HepG2 (cell line): Measurements from ENCODE around the gene ADGRD1. TPM values are rescaled to one million over a fixed set of nuclear protein-coding genes. Genes with fewer than 3 reads are reported as not detected.
"Not testable (repeated sequence)": the region's sequence is repeated elsewhere in the genome, so short reads cannot be mapped to it uniquely, and the experiment has no call there.

ENCODE experiments used
- ATAC-seq: fragments of 200-7000 bp; cut with Tn5 transposase; 3 replicates; pipeline ENCODE4 v1.9.1; 2020; ENCODE audit warnings: mild to moderate bottlenecking, moderate library complexity
- BruUV-seq: library from RNA; stranded (reverse); fragments of 400-500 nt; replicated peaks from 2 replicates; lab custom pipeline; 2021; lab: Mats Ljungman, UMichigan
- CTCF ChIA-PET: fragments of 300-600 bp; formaldehyde crosslinking; extraction: SDS; loops from one replicate; lab custom pipeline; 2021; ENCODE audit warnings: low total read pairs, inconsistent platforms, low intra/inter-chr PET ratio; lab: Yijun Ruan, JAX
- POLR2A ChIA-PET: fragments of 350-600 bp; sonication (Branson Sonifier 250); formaldehyde crosslinking; loops from one replicate; lab custom pipeline; 2020; ENCODE audit warnings: antibody characterized with exemption, inconsistent platforms; lab: Yijun Ruan, JAX
- DNase-seq: peaks from one replicate; pipeline ENCODE4 v3.0.0-alpha.2; 2015; ENCODE audit warnings: low spot score
- FAIRE-seq: peaks from 3 replicates; lab custom pipeline; 2011; peaks lifted over from hg19 to GRCh38; lab: Jason Lieb, UNC
- H2AFZ ChIP-seq: one replicate; pipeline ENCODE4 v1.6.1; 2011; ENCODE audit warnings: low read length, inconsistent platforms
- H3K27ac ChIP-seq: fragments of 300-600 bp; 3 replicates; pipeline ENCODE4 v1.8.0; 2011; ENCODE audit warnings: mixed run types, mild to moderate bottlenecking, mixed read lengths, low read length, inconsistent platforms; ENCODE audit not compliant: insufficient read depth; ENCODE audit errors: extremely low read length
- H3K27me3 ChIP-seq, 2 experiments: fragments of 200-600 bp in 1 of 2; 2 replicates in 1 of 2; 3 replicates in 1 of 2; pipeline versions ENCODE4 v1.6.0 to v1.8.0; 2011; ENCODE audit warnings: low read length in 2 of 2, mild to moderate bottlenecking in 2 of 2, moderate library complexity in 2 of 2, inconsistent platforms in 1 of 2; ENCODE audit not compliant: insufficient read depth in 2 of 2, control insufficient read depth in 1 of 2
- H3K36me3 ChIP-seq, 2 experiments: fragments of 200-600 bp in 1 of 2; replicated peaks in 1 of 2; 2 replicates in 1 of 2; 3 replicates in 1 of 2; pipeline versions ENCODE4 v1.5.1 to v1.8.0; 2011; ENCODE audit warnings: low read length in 2 of 2, inconsistent platforms in 1 of 2; ENCODE audit not compliant: insufficient read depth in 2 of 2, control insufficient read depth in 1 of 2
- H3K4me1 ChIP-seq: 2 replicates; pipeline ENCODE4 v1.5.1; 2012; ENCODE audit warnings: low read length, inconsistent platforms; ENCODE audit not compliant: insufficient read depth
- H3K4me2 ChIP-seq: 2 replicates; pipeline ENCODE4 v1.6.0; 2011; ENCODE audit warnings: low read depth, low read length, inconsistent platforms
- H3K4me3 ChIP-seq, 3 experiments: fragments of 200-600 bp in 1 of 3; sonication (generic), shearing (Covaris generic) in 1 of 3; replicated peaks in 1 of 3; 2 replicates each; pipeline ENCODE4 v1.5.1; 2011 to 2016; ENCODE audit warnings: low read length in 3 of 3, inconsistent platforms in 2 of 3, low read depth in 2 of 3, mild to moderate bottlenecking in 2 of 3, control low read depth in 1 of 3, mixed read lengths in 1 of 3; ENCODE audit not compliant: insufficient read depth in 1 of 3
- H3K79me2 ChIP-seq: one replicate; pipeline ENCODE4 v1.6.1; 2011; ENCODE audit warnings: low read length, inconsistent platforms; ENCODE audit not compliant: insufficient read depth
- H3K9ac ChIP-seq: 2 replicates; pipeline ENCODE4 v1.6.0; 2011; ENCODE audit warnings: mild to moderate bottlenecking, low read depth, low read length, inconsistent platforms; ENCODE audit not compliant: insufficient read depth
- H3K9me3 ChIP-seq: 2 replicates; pipeline ENCODE4 v1.5.1; 2012; ENCODE audit warnings: mild to moderate bottlenecking, low read length
- H4K20me1 ChIP-seq: 2 replicates; pipeline ENCODE4 v1.6.0; 2011; ENCODE audit warnings: inconsistent platforms, mild to moderate bottlenecking, low read length, moderate library complexity; ENCODE audit not compliant: insufficient read depth
- CTCF ChIP-seq: sonication (generic); formaldehyde crosslinking; IDR thresholded peaks from 2 replicates; pipeline ENCODE4 v1.5.0; 2020; ENCODE audit warnings: mild to moderate bottlenecking, missing genetic modification reagents, moderate library complexity
- ELF3 ChIP-seq: IDR thresholded peaks from 2 replicates; pipeline ENCODE4 v1.6.1; 2016; ENCODE audit warnings: missing genetic modification reagents, missing compliant biosample characterization
- EP300 ChIP-seq, 3 experiments: sonication (generic) in 1 of 3; formaldehyde crosslinking in 1 of 3; IDR thresholded peaks; 2 replicates each; pipeline versions ENCODE4 v1.5.1 to v1.6.1; 2011 to 2020; ENCODE audit warnings: low read depth in 2 of 3, low read length in 2 of 3, borderline replicate concordance in 1 of 3, improper control_type of control experiment in 1 of 3, mild to moderate bottlenecking in 1 of 3, missing genetic modification reagents in 1 of 3, moderate library complexity in 1 of 3
- FOXK2 ChIP-seq: fragments of 450-650 bp; IDR thresholded peaks from 2 replicates; pipeline ENCODE4 v1.6.1; 2016
- GATAD2A ChIP-seq: IDR thresholded peaks from 2 replicates; pipeline ENCODE4 v1.6.1; 2016
- IKZF5 ChIP-seq: IDR thresholded peaks from 2 replicates; pipeline ENCODE4 v1.6.1; 2018; ENCODE audit warnings: missing genetic modification reagents, mild to moderate bottlenecking, missing compliant biosample characterization
- MAX ChIP-seq: IDR thresholded peaks from 2 replicates; pipeline ENCODE4 v1.6.1; 2012; ENCODE audit warnings: inconsistent platforms
- NR2F1 ChIP-seq, 2 experiments: fragments of 450-650 bp in 1 of 2; formaldehyde crosslinking in 1 of 2; IDR thresholded peaks; 2 replicates each; pipeline versions ENCODE4 v1.5.0 to v1.6.1; 2016 to 2020; ENCODE audit warnings: mild to moderate bottlenecking in 1 of 2, missing compliant biosample characterization in 1 of 2, missing genetic modification reagents in 1 of 2, moderate library complexity in 1 of 2
- NR2F6 ChIP-seq, 2 experiments: IDR thresholded peaks; 2 replicates each; pipeline ENCODE4 v1.6.1; 2016; ENCODE audit warnings: antibody characterized with exemption in 1 of 2, mild to moderate bottlenecking in 1 of 2
- SOX13 ChIP-seq, 3 experiments: fragments of 450-650 bp in 1 of 3; sonication (generic) in 1 of 3; formaldehyde crosslinking in 1 of 3; IDR thresholded peaks in 2 of 3; conservative IDR thresholded peaks in 1 of 3; 2 replicates each; pipeline versions ENCODE4 v1.5.0 to v1.6.1; 2016 to 2020; ENCODE audit warnings: antibody characterized with exemption in 1 of 3, mild to moderate bottlenecking in 1 of 3, missing compliant biosample characterization in 1 of 3, missing genetic modification reagents in 1 of 3, moderate library complexity in 1 of 3
- SOX5 ChIP-seq: IDR thresholded peaks from 2 replicates; pipeline ENCODE4 v1.6.1; 2016; ENCODE audit warnings: borderline replicate concordance
- SOX6 ChIP-seq, 2 experiments: fragments of 450-650 bp in 1 of 2; sonication (generic) in 1 of 2; formaldehyde crosslinking in 1 of 2; IDR thresholded peaks; 2 replicates each; pipeline versions ENCODE4 v1.4.0 to v1.6.1; 2017 to 2020; ENCODE audit warnings: antibody characterized with exemption in 1 of 2, mild to moderate bottlenecking in 1 of 2, missing genetic modification reagents in 1 of 2
- SP5 ChIP-seq: IDR thresholded peaks from 2 replicates; pipeline ENCODE4 v1.6.1; 2016; ENCODE audit warnings: low read depth, borderline replicate concordance
- ZNF292 ChIP-seq: sonication (generic); formaldehyde crosslinking; IDR thresholded peaks from 2 replicates; pipeline ENCODE4 v1.8.1; 2022; ENCODE audit warnings: mild to moderate bottlenecking, low read depth, missing genetic modification reagents, borderline replicate concordance
- WGBS: methylation state at CpG from one replicate; pipeline ENCODE4 v1.1.6; 2017; ENCODE audit warnings: low lambda C conversion rate; 5-methylcytosine and 5-hydroxymethylcytosine counted together
- in situ Hi-C: cut with HindIII; loops from 2 replicates; pipeline ENCODE4 v1.10.0; 2017; ENCODE audit warnings: low pct_unique_long_range_greater_than_20kb; ENCODE audit not compliant: extremely low pct_ligation_motif_present
- intact Hi-C: fragments of 100-400 bp; cut with micrococcal nuclease; formaldehyde crosslinking; loops from one replicate; pipeline ENCODE4 v1.10.0; 2022; ENCODE audit not compliant: unreplicated experiment
- polyA plus RNA-seq, 8 experiments: library from polyadenylated mRNA; depleted of rRNA in 3 of 8; stranded (reverse) in 7 of 8; unstranded in 1 of 8; fragments of >200 nt; fragmentation: Illumina TruSeq in 4 of 8; extraction: Trizol in 4 of 8; gene quantifications; 2 replicates each; pipeline versions ENCODE4 v1.2.1 to v1.2.3, GENCODE V29; 2011 to 2016; ENCODE audit warnings: low read depth in 4 of 8, missing spikeins in 1 of 8, mixed read lengths in 1 of 8; ENCODE audit not compliant: insufficient read depth in 1 of 8
- total RNA-seq, 5 experiments: library from RNA; depleted of rRNA; stranded (reverse); fragments of >200 nt; fragmentation: Illumina TruSeq; extraction: Trizol; gene quantifications; 2 replicates each; pipeline ENCODE4 v1.2.3, GENCODE V29; 2016; ENCODE audit warnings: low read depth in 1 of 5

Gene ADGRD1
- total and polyA plus RNA-seq, 2 of the 13 experiments (the other 11 are each of a cell fraction or from before 2014, with no cell fraction given): 0.46 to 12.4 TPM

- H3K27me3 ChIP-seq; CTCF ChIA-PET; H2AFZ ChIP-seq; H4K20me1 ChIP-seq; BruUV-seq; H3K9me3 ChIP-seq; in situ Hi-C loops; H3K4me3 ChIP-seq; H3K79me2 ChIP-seq; intact Hi-C loops; H3K36me3 ChIP-seq; TF ChIP-seq SOX6 (IDR thresholded peaks at IDR 0.05); EP300 (CRISPR knock-in tag; IDR thresholded peaks at IDR 0.05; ENCODE audit: borderline replicate concordance); SOX13 (IDR thresholded peaks at IDR 0.05): not testable (repeated sequence)
- Histone ChIP-seq H3K27ac (peak overlapping the region; percentile 76), H3K9ac (peak overlapping the region; percentile 37; the same call in 1 of the 2 replicates), H3K4me1 (peaks cover 36% of the 10 kb centered on the region), H3K4me2 (peak overlapping the region; percentile 35; the same call in 1 of the 2 replicates)
- POLR2A ChIA-PET: interaction anchor here (1.0 to 1.1 kb wide), 2 partner anchors 12 to 23 kb away, joined by 3 to 5 read pairs; no protein-coding TSS in a partner anchor
- DNase-seq (peak; percentile 54), ATAC-seq (peak; percentile 96), FAIRE-seq (peak; percentile 32)
- 7% methylated on average over 4 of the region's 5 CpGs for WGBS
- TF ChIP-seq SP5 (CRISPR knock-in tag): 0 out of 2 replicates have a peak, but pooled peaks have one; percentile 24
- 0 out of 2 replicates have a peak, but pooled peaks have one; percentile 12 for TF ChIP-seq GATAD2A
- peak; percentile 75 for TF ChIP-seq SOX6 (CRISPR knock-in tag; IDR thresholded peaks at IDR 0.05)
- TF ChIP-seq SOX5: 0 out of 2 replicates have a peak, but pooled peaks have one; percentile 48
- TF ChIP-seq IKZF5 (CRISPR knock-in tag): 0 out of 2 replicates have a peak, but pooled peaks have one; percentile 28
- peak; percentile 34; the same call in 1 of the 2 replicates for TF ChIP-seq MAX
- 0 out of 2 replicates have a peak, but pooled peaks have one; percentile 9 for TF ChIP-seq CTCF (CRISPR knock-in tag)
- peak; percentile 51 for TF ChIP-seq NR2F6 (IDR thresholded peaks at IDR 0.05)
- TF ChIP-seq NR2F6 (CRISPR knock-in tag; IDR thresholded peaks at IDR 0.05): peak; percentile 22; the same call in 1 of the 2 replicates
- peak in 1 of 2 experiments; percentile 74; a peak in 2 of 4 replicates for TF ChIP-seq NR2F1 (CRISPR knock-in tag; IDR thresholded peaks at IDR 0.05)
- TF ChIP-seq EP300 (IDR thresholded peaks at IDR 0.05; ENCODE audit: low read depth in 2 of 2, low read length in 2 of 2): 0 out of 4 replicates have a peak, but pooled peaks of 1 of the 2 experiments have one; percentile 8
- TF ChIP-seq FOXK2: peak; percentile 32; the same call in 1 of the 2 replicates
- peak; percentile 20; the same call in 1 of the 2 replicates for TF ChIP-seq ZNF292 (CRISPR knock-in tag)
- TF ChIP-seq SOX13 (CRISPR knock-in tag; conservative IDR thresholded peaks at IDR 0.05 in 1 of 2, IDR thresholded peaks at IDR 0.05 in 1 of 2): peak in 1 of 2 experiments; percentile 57; a peak in 2 of 4 replicates
- TF ChIP-seq ELF3 (CRISPR knock-in tag): peak; percentile 12; the same call in 1 of the 2 replicates
Observed at GRCh38 chr12:130995386-130995969, 41.8 kb downstream of the ADGRD1 start.
